ENCODE measurements around the gene AQP2.

AQP2 gene

GRCh38 chr12:49942921-49943624, 7.5 kb upstream of the AQP2 start:
- H3K27ac Mint-ChIP-seq: peak overlapping the region; percentile 33
- H3K4me3 Mint-ChIP-seq: no peak overlapping the region
- DNase-seq: no peak
- peaks cover 26% of the 10 kb centered on the region for H3K4me1 Mint-ChIP-seq
- H3K27me3 Mint-ChIP-seq: peaks cover 5% of the 10 kb centered on the region
- no peaks in the 10 kb centered on the region for H3K36me3 Mint-ChIP-seq (ENCODE audit: low read depth)
- ATAC-seq: no peak
- H3K9me3 Mint-ChIP-seq: no peaks in the 10 kb centered on the region

GRCh38 chr12:49943625-49943960, 6.9 kb upstream of the AQP2 start:
- ATAC-seq (no peak), DNase-seq (no peak)
- Mint-ChIP-seq H3K36me3 (ENCODE audit: low read depth) (no peaks in the 10 kb centered on the region), H3K27ac (no peak overlapping the region), H3K27me3 (peaks cover 5% of the 10 kb centered on the region), H3K4me3 (no peak overlapping the region), H3K4me1 (peaks cover 26% of the 10 kb centered on the region), H3K9me3 (no peaks in the 10 kb centered on the region)

- H3K9me3 Mint-ChIP-seq: no peaks in the 10 kb centered on the region
- ATAC-seq (no peak), DNase-seq (no peak)
- no peak overlapping the region for H3K27ac Mint-ChIP-seq
- H3K4me1 Mint-ChIP-seq: peaks cover 26% of the 10 kb centered on the region
- no peaks in the 10 kb centered on the region for H3K36me3 Mint-ChIP-seq (ENCODE audit: low read depth)
- H3K4me3 Mint-ChIP-seq: no peak overlapping the region
- peaks cover 5% of the 10 kb centered on the region for H3K27me3 Mint-ChIP-seq
These were observed 6.5 kb upstream of the AQP2 start for GRCh38 chr12:49944046-49944445.

GRCh38 chr12:49944718-49945117, 5.8 kb upstream of the AQP2 start:
- Mint-ChIP-seq H3K27me3 (peaks cover 5% of the 10 kb centered on the region), H3K36me3 (ENCODE audit: low read depth) (no peaks in the 10 kb centered on the region), H3K9me3 (no peaks in the 10 kb centered on the region), H3K4me1 (peaks cover 26% of the 10 kb centered on the region), H3K4me3 (peak overlapping the region; percentile 80), H3K27ac (peak overlapping the region; percentile 95)
- ATAC-seq (no peak), DNase-seq (no peak)

GRCh38 chr12:49945394-49946080, 5.0 kb upstream of the AQP2 start:
- ATAC-seq (peak; percentile 99), DNase-seq (peak; percentile 95)
- Mint-ChIP-seq H3K36me3 (ENCODE audit: low read depth) (no peaks in the 10 kb centered on the region), H3K27ac (peak overlapping the region; percentile 95), H3K9me3 (no peaks in the 10 kb centered on the region), H3K27me3 (peaks cover 5% of the 10 kb centered on the region), H3K4me3 (peak overlapping the region; percentile 80), H3K4me1 (peaks cover 26% of the 10 kb centered on the region)

GRCh38 chr12:49946086-49946485, 4.5 kb upstream of the AQP2 start:
- peak overlapping the region; percentile 95 for H3K27ac Mint-ChIP-seq
- no peak for ATAC-seq
- no peak for DNase-seq
- H3K4me3 Mint-ChIP-seq: peak overlapping the region; percentile 80
- no peaks in the 10 kb centered on the region for H3K36me3 Mint-ChIP-seq (ENCODE audit: low read depth)
- H3K9me3 Mint-ChIP-seq: no peaks in the 10 kb centered on the region
- peaks cover 26% of the 10 kb centered on the region for H3K4me1 Mint-ChIP-seq
- H3K27me3 Mint-ChIP-seq: peaks cover 5% of the 10 kb centered on the region

GRCh38 chr12:49946497-49946896, 4.0 kb upstream of the AQP2 start:
- peak overlapping the region; percentile 95 for H3K27ac Mint-ChIP-seq
- DNase-seq (no peak), ATAC-seq (no peak)
- H3K4me1 Mint-ChIP-seq: peaks cover 26% of the 10 kb centered on the region
- H3K9me3 Mint-ChIP-seq: no peaks in the 10 kb centered on the region
- H3K4me3 Mint-ChIP-seq: no peak overlapping the region
- no peaks in the 10 kb centered on the region for H3K36me3 Mint-ChIP-seq (ENCODE audit: low read depth)
- peaks cover 5% of the 10 kb centered on the region for H3K27me3 Mint-ChIP-seq

- Mint-ChIP-seq H3K27ac (no peak overlapping the region), H3K9me3 (no peaks in the 10 kb centered on the region), H3K27me3 (peaks cover 5% of the 10 kb centered on the region)
These were observed 2.8 kb upstream of the AQP2 start for GRCh38 chr12:49947593-49948226.

GRCh38 chr12:49948866-49949845, 1.4 kb upstream of the AQP2 start:
- no peaks in the 10 kb centered on the region for H3K9me3 Mint-ChIP-seq
- no peak overlapping the region for H3K4me3 Mint-ChIP-seq
- ATAC-seq (no peak), DNase-seq (no peak)
- H3K4me1 Mint-ChIP-seq: peaks cover 26% of the 10 kb centered on the region
- no peaks in the 10 kb centered on the region for H3K36me3 Mint-ChIP-seq (ENCODE audit: low read depth)
- H3K27me3 Mint-ChIP-seq: peaks cover 15% of the 10 kb centered on the region
- no peak overlapping the region for H3K27ac Mint-ChIP-seq

More at GRCh38 chr12:49947593-49948226, 2.8 kb upstream of the AQP2 start:
- H3K4me3 Mint-ChIP-seq: no peak overlapping the region
- ATAC-seq (no peak), DNase-seq (no peak)
- H3K36me3 Mint-ChIP-seq (ENCODE audit: low read depth): no peaks in the 10 kb centered on the region
- peaks cover 26% of the 10 kb centered on the region for H3K4me1 Mint-ChIP-seq

- Mint-ChIP-seq H3K27me3 (peaks cover 22% of the 10 kb centered on the region), H3K4me1 (peaks cover 20% of the 10 kb centered on the region), H3K36me3 (ENCODE audit: low read depth) (no peaks in the 10 kb centered on the region), H3K9me3 (no peaks in the 10 kb centered on the region), H3K27ac (no peak overlapping the region), H3K4me3 (no peak overlapping the region)
- ATAC-seq (no peak), DNase-seq (no peak)
These were observed 671 bp upstream of the AQP2 start for GRCh38 chr12:49949866-49950265.

- no peak overlapping the region for H3K4me3 Mint-ChIP-seq
- H3K4me1 Mint-ChIP-seq: peaks cover 2% of the 10 kb centered on the region
- no peak overlapping the region for H3K27ac Mint-ChIP-seq
- H3K27me3 Mint-ChIP-seq: peaks cover 29% of the 10 kb centered on the region
- no peak for ATAC-seq
- no peak for DNase-seq
- no peaks in the 10 kb centered on the region for H3K36me3 Mint-ChIP-seq (ENCODE audit: low read depth)
- H3K9me3 Mint-ChIP-seq: no peaks in the 10 kb centered on the region
These were observed 1.1 kb downstream of the AQP2 start for GRCh38 chr12:49951411-49952240.

GRCh38 chr12:49952391-49953055, 2.0 kb downstream of the AQP2 start:
- no peaks in the 10 kb centered on the region for H3K36me3 Mint-ChIP-seq (ENCODE audit: low read depth)
- H3K9me3 Mint-ChIP-seq: no peaks in the 10 kb centered on the region
- DNase-seq: no peak
- ATAC-seq: no peak
- H3K27ac Mint-ChIP-seq: no peak overlapping the region
- no peak overlapping the region for H3K4me3 Mint-ChIP-seq
- H3K27me3 Mint-ChIP-seq: peaks cover 37% of the 10 kb centered on the region
- H3K4me1 Mint-ChIP-seq: no peaks in the 10 kb centered on the region

- peaks cover 43% of the 10 kb centered on the region for H3K27me3 Mint-ChIP-seq
These were observed 2.6 kb downstream of the AQP2 start for GRCh38 chr12:49953151-49953550.

More at GRCh38 chr12:49953151-49953550, 2.6 kb downstream of the AQP2 start:
- no peaks in the 10 kb centered on the region for H3K36me3 Mint-ChIP-seq (ENCODE audit: low read depth)
- no peak for DNase-seq
- no peak overlapping the region for H3K4me3 Mint-ChIP-seq
- no peak for ATAC-seq
- H3K4me1 Mint-ChIP-seq: no peaks in the 10 kb centered on the region
- no peak overlapping the region for H3K27ac Mint-ChIP-seq
- H3K9me3 Mint-ChIP-seq: no peaks in the 10 kb centered on the region
